HepG2 (cell line): ENCODE results near the gene GH2. TPM values are rescaled to one million over a fixed set of nuclear protein-coding genes. Genes with fewer than 3 reads are reported as not detected.

ENCODE experiments used
- AGO1 ChIP-seq: fragments of 200-400 bp; formaldehyde crosslinking; IDR thresholded peaks from 2 replicates; pipeline ENCODE4 v1.6.1; 2017; ENCODE audit warnings: mild to moderate bottlenecking, low read depth, low read length, moderate library complexity; ENCODE audit not compliant: poor library complexity, severe bottlenecking
- ATF7 ChIP-seq, 2 experiments: fragments of 450-650 bp in 1 of 2; sonication (generic) in 1 of 2; formaldehyde crosslinking in 1 of 2; IDR thresholded peaks; 2 replicates each; pipeline versions ENCODE4 v1.4.0 to v1.6.1; 2016 to 2020; ENCODE audit warnings: antibody characterized with exemption in 1 of 2, mild to moderate bottlenecking in 1 of 2, missing genetic modification reagents in 1 of 2
- ELF3 ChIP-seq: IDR thresholded peaks from 2 replicates; pipeline ENCODE4 v1.6.1; 2016; ENCODE audit warnings: missing genetic modification reagents, missing compliant biosample characterization
- RBFOX2 ChIP-seq: fragments of 200-400 bp; formaldehyde crosslinking; IDR thresholded peaks from 2 replicates; pipeline ENCODE4 v1.6.1; 2017; ENCODE audit warnings: low read depth, mild to moderate bottlenecking, low read length
- SKI ChIP-seq: fragments of 450-650 bp; IDR thresholded peaks from one replicate; pipeline ENCODE4 v1.6.1; 2018; ENCODE audit warnings: mild to moderate bottlenecking; ENCODE audit not compliant: partially characterized antibody
- SOX6 ChIP-seq, 2 experiments: fragments of 450-650 bp in 1 of 2; sonication (generic) in 1 of 2; formaldehyde crosslinking in 1 of 2; IDR thresholded peaks; 2 replicates each; pipeline versions ENCODE4 v1.4.0 to v1.6.1; 2017 to 2020; ENCODE audit warnings: antibody characterized with exemption in 1 of 2, mild to moderate bottlenecking in 1 of 2, missing genetic modification reagents in 1 of 2
- SRSF1 ChIP-seq: fragments of 200-400 bp; formaldehyde crosslinking; optimal IDR thresholded peaks from 2 replicates; pipeline ENCODE3; 2017; ENCODE audit warnings: mild to moderate bottlenecking, low read depth, low read length, moderate library complexity
- U2AF2 ChIP-seq: fragments of 200-400 bp; formaldehyde crosslinking; IDR thresholded peaks from 2 replicates; pipeline ENCODE4 v1.6.1; 2017; ENCODE audit warnings: low read depth, mild to moderate bottlenecking, low read length
- ZBTB1 ChIP-seq: sonication (generic); formaldehyde crosslinking; IDR thresholded peaks from 2 replicates; pipeline ENCODE4 v1.4.0; 2020; ENCODE audit warnings: missing genetic modification reagents, borderline replicate concordance
- ZNF225 ChIP-seq: sonication (generic); formaldehyde crosslinking; IDR thresholded peaks from 2 replicates; pipeline ENCODE4 v1.4.0; 2020; ENCODE audit warnings: mild to moderate bottlenecking, missing genetic modification reagents
- ZNF326 ChIP-seq: sonication (generic); formaldehyde crosslinking; IDR thresholded peaks from 2 replicates; pipeline ENCODE4 v1.4.0; 2020; ENCODE audit warnings: missing genetic modification reagents, borderline replicate concordance
- ZNF350 ChIP-seq: sonication (generic); formaldehyde crosslinking; IDR thresholded peaks from 2 replicates; pipeline ENCODE4 v1.4.0; 2020; ENCODE audit warnings: mild to moderate bottlenecking, low read depth, missing genetic modification reagents, borderline replicate concordance
- ZNF510 ChIP-seq: sonication (generic); formaldehyde crosslinking; IDR thresholded peaks from 2 replicates; pipeline ENCODE4 v1.4.0; 2020; ENCODE audit warnings: low read depth, mild to moderate bottlenecking, missing genetic modification reagents
- polyA plus RNA-seq, 8 experiments: library from polyadenylated mRNA; depleted of rRNA in 3 of 8; stranded (reverse) in 7 of 8; unstranded in 1 of 8; fragments of >200 nt; fragmentation: Illumina TruSeq in 4 of 8; extraction: Trizol in 4 of 8; gene quantifications; 2 replicates each; pipeline versions ENCODE4 v1.2.1 to v1.2.3, GENCODE V29; 2011 to 2016; ENCODE audit warnings: low read depth in 4 of 8, missing spikeins in 1 of 8, mixed read lengths in 1 of 8; ENCODE audit not compliant: insufficient read depth in 1 of 8
- total RNA-seq, 5 experiments: library from RNA; depleted of rRNA; stranded (reverse); fragments of >200 nt; fragmentation: Illumina TruSeq; extraction: Trizol; gene quantifications; 2 replicates each; pipeline ENCODE4 v1.2.3, GENCODE V29; 2016; ENCODE audit warnings: low read depth in 1 of 5
- TF ChIP-seq, protein P1 (sequence below): IDR thresholded peaks from 2 replicates; pipeline ENCODE4 v1.6.1; 2012; ENCODE audit warnings: inconsistent platforms
- TF ChIP-seq, protein P2 (sequence below): sonication (generic); formaldehyde crosslinking; conservative IDR thresholded peaks from 2 replicates; pipeline ENCODE4 v1.4.0; 2020; ENCODE audit warnings: missing genetic modification reagents
- TF ChIP-seq, protein P3 (sequence below): sonication (generic); formaldehyde crosslinking; IDR thresholded peaks from 2 replicates; pipeline ENCODE4 v1.5.1; 2020; ENCODE audit warnings: mild to moderate bottlenecking, missing genetic modification reagents, moderate library complexity
- TF ChIP-seq, protein P4 (sequence below): sonication (generic); formaldehyde crosslinking; IDR thresholded peaks from 2 replicates; pipeline ENCODE4 v1.5.0; 2020; ENCODE audit warnings: missing genetic modification reagents, mild to moderate bottlenecking, borderline replicate concordance
- TF ChIP-seq, protein P5 (sequence below), 2 experiments: IDR thresholded peaks; 2 replicates each; pipeline ENCODE4 v1.6.1; 2011 to 2012; ENCODE audit warnings: low read length in 2 of 2, borderline replicate concordance in 1 of 2, low read depth in 1 of 2, mild to moderate bottlenecking in 1 of 2, moderate library complexity in 1 of 2

The GH2 gene
- total and polyA plus RNA-seq, 2 of the 13 experiments (the other 11 are each of a cell fraction or from before 2014, with no cell fraction given), result not detected

DNA sequence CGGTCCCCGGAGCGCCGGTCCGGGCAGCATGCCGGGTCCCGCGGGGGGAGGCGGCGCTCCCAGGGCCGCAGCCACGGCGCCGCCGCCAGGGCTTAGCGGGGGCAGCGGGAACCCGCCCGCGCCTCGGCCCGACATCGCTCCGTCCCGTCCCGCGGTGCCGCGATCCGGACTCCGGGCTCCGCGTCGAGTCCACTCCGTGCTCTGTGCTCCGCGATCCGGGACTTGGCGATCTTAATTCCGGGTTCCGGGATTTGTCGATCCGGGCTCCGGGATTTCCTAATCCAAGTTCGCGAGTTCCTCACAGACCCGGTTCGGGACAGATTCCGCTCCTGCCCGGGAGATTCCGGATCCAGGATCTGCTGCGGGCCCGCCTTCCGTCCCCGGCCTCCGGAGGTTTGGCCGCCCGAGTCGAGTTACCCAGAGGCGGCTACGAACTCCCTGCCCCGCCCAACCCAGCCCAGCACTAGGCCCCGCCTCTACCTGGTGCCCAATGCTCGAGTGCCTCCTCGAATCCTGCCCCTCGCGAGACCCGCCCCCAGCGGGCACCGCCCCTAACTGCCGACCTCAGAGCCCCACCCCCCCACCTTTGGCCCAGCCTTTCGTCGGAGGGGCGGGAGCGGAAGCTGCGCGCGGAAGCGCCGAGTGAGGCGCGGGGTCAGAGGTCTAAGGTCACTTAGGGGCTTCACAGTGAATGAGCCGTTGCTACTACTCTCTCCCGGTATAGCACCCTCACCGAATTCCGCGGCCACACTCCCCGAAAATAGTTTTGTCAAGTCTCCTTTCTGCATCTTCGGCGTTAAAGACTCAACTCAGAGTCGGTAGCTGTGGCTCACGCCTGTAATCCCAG lies 39.0 kb downstream of the GH2 start, which contains the start of gene SMARCD2 (continued):
- no peak for TF ChIP-seq SOX6 (IDR thresholded peaks at IDR 0.05)
- TF ChIP-seq SOX6 (CRISPR knock-in tag; IDR thresholded peaks at IDR 0.05), result peak; percentile 83
- TF ChIP-seq ELF3 (CRISPR knock-in tag), result peak; percentile 91
- peak; percentile 96; the same call in 1 of the 2 replicates for TF ChIP-seq ZNF225 (CRISPR knock-in tag)
- TF ChIP-seq, protein P1, sequence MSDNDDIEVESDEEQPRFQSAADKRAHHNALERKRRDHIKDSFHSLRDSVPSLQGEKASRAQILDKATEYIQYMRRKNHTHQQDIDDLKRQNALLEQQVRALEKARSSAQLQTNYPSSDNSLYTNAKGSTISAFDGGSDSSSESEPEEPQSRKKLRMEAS, result peak; percentile 71; the same call in 1 of the 2 replicates
- TF ChIP-seq, protein P2, sequence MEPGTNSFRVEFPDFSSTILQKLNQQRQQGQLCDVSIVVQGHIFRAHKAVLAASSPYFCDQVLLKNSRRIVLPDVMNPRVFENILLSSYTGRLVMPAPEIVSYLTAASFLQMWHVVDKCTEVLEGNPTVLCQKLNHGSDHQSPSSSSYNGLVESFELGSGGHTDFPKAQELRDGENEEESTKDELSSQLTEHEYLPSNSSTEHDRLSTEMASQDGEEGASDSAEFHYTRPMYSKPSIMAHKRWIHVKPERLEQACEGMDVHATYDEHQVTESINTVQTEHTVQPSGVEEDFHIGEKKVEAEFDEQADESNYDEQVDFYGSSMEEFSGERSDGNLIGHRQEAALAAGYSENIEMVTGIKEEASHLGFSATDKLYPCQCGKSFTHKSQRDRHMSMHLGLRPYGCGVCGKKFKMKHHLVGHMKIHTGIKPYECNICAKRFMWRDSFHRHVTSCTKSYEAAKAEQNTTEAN (CRISPR knock-in tag), result peak; percentile 91
- peak; percentile 96 for TF ChIP-seq ZNF350 (CRISPR knock-in tag)
- TF ChIP-seq U2AF2, result 0 out of 2 replicates have a peak, but pooled peaks have one; percentile 74
- peak; percentile 80 for TF ChIP-seq RBFOX2
- TF ChIP-seq, protein P3, sequence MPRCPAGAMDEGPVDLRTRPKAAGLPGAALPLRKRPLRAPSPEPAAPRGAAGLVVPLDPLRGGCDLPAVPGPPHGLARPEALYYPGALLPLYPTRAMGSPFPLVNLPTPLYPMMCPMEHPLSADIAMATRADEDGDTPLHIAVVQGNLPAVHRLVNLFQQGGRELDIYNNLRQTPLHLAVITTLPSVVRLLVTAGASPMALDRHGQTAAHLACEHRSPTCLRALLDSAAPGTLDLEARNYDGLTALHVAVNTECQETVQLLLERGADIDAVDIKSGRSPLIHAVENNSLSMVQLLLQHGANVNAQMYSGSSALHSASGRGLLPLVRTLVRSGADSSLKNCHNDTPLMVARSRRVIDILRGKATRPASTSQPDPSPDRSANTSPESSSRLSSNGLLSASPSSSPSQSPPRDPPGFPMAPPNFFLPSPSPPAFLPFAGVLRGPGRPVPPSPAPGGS (CRISPR knock-in tag), result peak; percentile 58
- TF ChIP-seq SKI, result peak; percentile 92
- TF ChIP-seq, protein P4, sequence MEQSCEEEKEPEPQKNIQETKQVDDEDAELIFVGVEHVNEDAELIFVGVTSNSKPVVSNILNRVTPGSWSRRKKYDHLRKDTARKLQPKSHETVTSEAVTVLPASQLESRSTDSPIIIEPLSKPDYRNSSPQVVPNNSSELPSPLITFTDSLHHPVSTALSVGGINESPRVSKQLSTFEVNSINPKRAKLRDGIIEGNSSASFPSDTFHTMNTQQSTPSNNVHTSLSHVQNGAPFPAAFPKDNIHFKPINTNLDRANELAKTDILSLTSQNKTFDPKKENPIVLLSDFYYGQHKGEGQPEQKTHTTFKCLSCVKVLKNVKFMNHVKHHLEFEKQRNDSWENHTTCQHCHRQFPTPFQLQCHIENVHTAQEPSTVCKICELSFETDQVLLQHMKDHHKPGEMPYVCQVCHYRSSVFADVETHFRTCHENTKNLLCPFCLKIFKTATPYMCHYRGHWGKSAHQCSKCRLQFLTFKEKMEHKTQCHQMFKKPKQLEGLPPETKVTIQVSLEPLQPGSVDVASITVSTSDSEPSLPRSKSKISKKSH (CRISPR knock-in tag), result peak; percentile 92; the same call in 1 of the 2 replicates
- no peak for TF ChIP-seq SRSF1
- no peak for TF ChIP-seq ATF7 (IDR thresholded peaks at IDR 0.05)
- TF ChIP-seq ATF7 (CRISPR knock-in tag; IDR thresholded peaks at IDR 0.05), result peak; percentile 63; the same call in 1 of the 2 replicates
- peak; percentile 49 for TF ChIP-seq AGO1
- TF ChIP-seq, protein P5, sequence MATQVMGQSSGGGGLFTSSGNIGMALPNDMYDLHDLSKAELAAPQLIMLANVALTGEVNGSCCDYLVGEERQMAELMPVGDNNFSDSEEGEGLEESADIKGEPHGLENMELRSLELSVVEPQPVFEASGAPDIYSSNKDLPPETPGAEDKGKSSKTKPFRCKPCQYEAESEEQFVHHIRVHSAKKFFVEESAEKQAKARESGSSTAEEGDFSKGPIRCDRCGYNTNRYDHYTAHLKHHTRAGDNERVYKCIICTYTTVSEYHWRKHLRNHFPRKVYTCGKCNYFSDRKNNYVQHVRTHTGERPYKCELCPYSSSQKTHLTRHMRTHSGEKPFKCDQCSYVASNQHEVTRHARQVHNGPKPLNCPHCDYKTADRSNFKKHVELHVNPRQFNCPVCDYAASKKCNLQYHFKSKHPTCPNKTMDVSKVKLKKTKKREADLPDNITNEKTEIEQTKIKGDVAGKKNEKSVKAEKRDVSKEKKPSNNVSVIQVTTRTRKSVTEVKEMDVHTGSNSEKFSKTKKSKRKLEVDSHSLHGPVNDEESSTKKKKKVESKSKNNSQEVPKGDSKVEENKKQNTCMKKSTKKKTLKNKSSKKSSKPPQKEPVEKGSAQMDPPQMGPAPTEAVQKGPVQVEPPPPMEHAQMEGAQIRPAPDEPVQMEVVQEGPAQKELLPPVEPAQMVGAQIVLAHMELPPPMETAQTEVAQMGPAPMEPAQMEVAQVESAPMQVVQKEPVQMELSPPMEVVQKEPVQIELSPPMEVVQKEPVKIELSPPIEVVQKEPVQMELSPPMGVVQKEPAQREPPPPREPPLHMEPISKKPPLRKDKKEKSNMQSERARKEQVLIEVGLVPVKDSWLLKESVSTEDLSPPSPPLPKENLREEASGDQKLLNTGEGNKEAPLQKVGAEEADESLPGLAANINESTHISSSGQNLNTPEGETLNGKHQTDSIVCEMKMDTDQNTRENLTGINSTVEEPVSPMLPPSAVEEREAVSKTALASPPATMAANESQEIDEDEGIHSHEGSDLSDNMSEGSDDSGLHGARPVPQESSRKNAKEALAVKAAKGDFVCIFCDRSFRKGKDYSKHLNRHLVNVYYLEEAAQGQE (IDR thresholded peaks at IDR 0.05; ENCODE audit: borderline replicate concordance in 1 of 2, low read depth in 1 of 2, low read length in 2 of 2), result peak in 1 of 2 experiments; percentile 78; a peak in 2 of 4 replicates
- peak; percentile 89; the same call in 1 of the 2 replicates for TF ChIP-seq ZBTB1 (CRISPR knock-in tag)
- TF ChIP-seq ZNF510 (CRISPR knock-in tag), result peak; percentile 22
- TF ChIP-seq ZNF326 (CRISPR knock-in tag), result 0 out of 2 replicates have a peak, but pooled peaks have one; percentile 73
